Measurements from ENCODE around the gene KIAA1549.
"Not testable (repeated sequence)": the region's sequence is repeated elsewhere in the genome, so short reads cannot be mapped to it uniquely, and the experiment has no call there.

Gene KIAA1549

GRCh38 chr7:138941545-138941944 lies 39.6 kb downstream of the KIAA1549 start:
- DNase-seq: no peak

- not testable (repeated sequence) for DNase-seq
Measured at GRCh38 chr7:138940602-138941001, 40.6 kb downstream of the KIAA1549 start.

GRCh38 chr7:138937484-138937883 lies 43.7 kb downstream of the KIAA1549 start:
- DNase-seq: no peak

- DNase-seq: no peak
Measured at GRCh38 chr7:138935465-138936011, 45.7 kb downstream of the KIAA1549 start.

GRCh38 chr7:138934861-138935260 lies 46.3 kb downstream of the KIAA1549 start:
- no peak for DNase-seq

- no peak for DNase-seq
Measured at GRCh38 chr7:138934367-138934766, 46.8 kb downstream of the KIAA1549 start.

- DNase-seq: no peak
Measured at GRCh38 chr7:138932870-138933269, 48.3 kb downstream of the KIAA1549 start.

GRCh38 chr7:138932427-138932826 lies 48.8 kb downstream of the KIAA1549 start:
- DNase-seq: no peak

- no peak for DNase-seq
Measured at GRCh38 chr7:138929969-138930368, 51.2 kb downstream of the KIAA1549 start.

- no peak for DNase-seq
Measured at GRCh38 chr7:138926241-138926612, 55.0 kb downstream of the KIAA1549 start.

- DNase-seq: no peak
Measured at GRCh38 chr7:138924501-138925225, 56.5 kb downstream of the KIAA1549 start.

GRCh38 chr7:138921277-138921676 lies 59.9 kb downstream of the KIAA1549 start:
- peak; percentile 5 for DNase-seq

GRCh38 chr7:138919911-138920310 lies 61.3 kb downstream of the KIAA1549 start:
- DNase-seq: peak; percentile 47

GRCh38 chr7:138919216-138919615 lies 62.0 kb downstream of the KIAA1549 start:
- DNase-seq: peak; percentile 33

GRCh38 chr7:138918756-138919155 lies 62.4 kb downstream of the KIAA1549 start:
- peak; percentile 44 for DNase-seq

GRCh38 chr7:138918176-138918575 lies 63.0 kb downstream of the KIAA1549 start:
- DNase-seq: peak; percentile 28

GRCh38 chr7:138917771-138918170 lies 63.4 kb downstream of the KIAA1549 start:
- DNase-seq: peak; percentile 32

- DNase-seq: peak; percentile 35
Measured at GRCh38 chr7:138916731-138917130, 64.5 kb downstream of the KIAA1549 start.

- DNase-seq: no peak
Measured at GRCh38 chr7:138916275-138916674, 64.9 kb downstream of the KIAA1549 start.

GRCh38 chr7:138913783-138914182 lies 67.4 kb downstream of the KIAA1549 start:
- DNase-seq: peak; percentile 5

- no peak for DNase-seq
Measured at GRCh38 chr7:138911007-138911406, 70.2 kb downstream of the KIAA1549 start.

GRCh38 chr7:138907850-138908249 lies 73.3 kb downstream of the KIAA1549 start:
- peak; percentile 26 for DNase-seq

GRCh38 chr7:138907201-138907847 lies 73.9 kb downstream of the KIAA1549 start:
- peak; percentile 15 for DNase-seq

GRCh38 chr7:138903859-138904435 lies 77.2 kb downstream of the KIAA1549 start:
- DNase-seq: peak; percentile 52
